ENCODE data around the gene ZNF280B. TPM values are rescaled to one million over a fixed set of nuclear protein-coding genes. Genes with fewer than 3 reads are reported as not detected.
A peak's percentile ranks its signal among the peaks of the same experiment; 100 is the strongest.

ZNF280B gene
- total and polyA plus RNA-seq, 2 experiments from 2014 or later: 5.5 to 6.7 TPM

DNA sequence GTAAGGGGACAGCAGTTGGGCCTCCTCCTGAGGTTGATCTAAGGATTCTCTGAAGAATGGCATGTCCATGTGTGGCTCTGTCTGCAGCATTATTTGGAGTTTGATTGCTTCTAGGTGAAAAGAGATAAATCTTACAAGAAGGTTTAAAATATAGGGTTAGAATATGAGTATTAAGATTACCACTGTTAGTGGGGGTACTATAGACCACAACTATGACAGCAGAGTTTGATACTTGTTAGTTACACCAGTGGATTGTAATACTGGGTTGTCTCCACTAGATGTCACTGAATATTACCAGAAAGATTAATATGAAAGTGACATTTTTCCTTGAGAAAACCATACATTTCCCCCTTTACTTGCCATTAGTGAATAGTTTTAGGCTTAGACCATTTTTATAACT lies 47.9 kb downstream of the ZNF280B start:
- H3K4me2 ChIP-seq: no peak overlapping the region
- Mint-ChIP-seq H3K27ac (no peak overlapping the region), H3K4me1 (no peaks in the 10 kb centered on the region; the same call in 2 of the 3 replicates), H3K36me3 (ENCODE audit: low read depth) (peaks cover 26% of the 10 kb centered on the region), H3K4me3 (no peak overlapping the region), H3K27me3 (ENCODE audit: insufficient read depth, low read depth, poor library complexity) (peaks cover 85% of the 10 kb centered on the region), H3K9me3 (peaks cover 51% of the 10 kb centered on the region)
- H3K36me3 ChIP-seq (ENCODE audit: insufficient read depth): no peaks in the 10 kb centered on the region
- no peak overlapping the region for H3K4me3 ChIP-seq
- H3K4me1 ChIP-seq (ENCODE audit: insufficient read depth): no peaks in the 10 kb centered on the region
- DNase-seq (ENCODE audit: low spot score) (peak; percentile 47), ATAC-seq (no peak)
- TF ChIP-seq, protein P1, sequence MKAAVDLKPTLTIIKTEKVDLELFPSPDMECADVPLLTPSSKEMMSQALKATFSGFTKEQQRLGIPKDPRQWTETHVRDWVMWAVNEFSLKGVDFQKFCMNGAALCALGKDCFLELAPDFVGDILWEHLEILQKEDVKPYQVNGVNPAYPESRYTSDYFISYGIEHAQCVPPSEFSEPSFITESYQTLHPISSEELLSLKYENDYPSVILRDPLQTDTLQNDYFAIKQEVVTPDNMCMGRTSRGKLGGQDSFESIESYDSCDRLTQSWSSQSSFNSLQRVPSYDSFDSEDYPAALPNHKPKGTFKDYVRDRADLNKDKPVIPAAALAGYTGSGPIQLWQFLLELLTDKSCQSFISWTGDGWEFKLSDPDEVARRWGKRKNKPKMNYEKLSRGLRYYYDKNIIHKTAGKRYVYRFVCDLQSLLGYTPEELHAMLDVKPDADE (IDR thresholded peaks at IDR 0.05): no peak
- TF ChIP-seq, protein P2, sequence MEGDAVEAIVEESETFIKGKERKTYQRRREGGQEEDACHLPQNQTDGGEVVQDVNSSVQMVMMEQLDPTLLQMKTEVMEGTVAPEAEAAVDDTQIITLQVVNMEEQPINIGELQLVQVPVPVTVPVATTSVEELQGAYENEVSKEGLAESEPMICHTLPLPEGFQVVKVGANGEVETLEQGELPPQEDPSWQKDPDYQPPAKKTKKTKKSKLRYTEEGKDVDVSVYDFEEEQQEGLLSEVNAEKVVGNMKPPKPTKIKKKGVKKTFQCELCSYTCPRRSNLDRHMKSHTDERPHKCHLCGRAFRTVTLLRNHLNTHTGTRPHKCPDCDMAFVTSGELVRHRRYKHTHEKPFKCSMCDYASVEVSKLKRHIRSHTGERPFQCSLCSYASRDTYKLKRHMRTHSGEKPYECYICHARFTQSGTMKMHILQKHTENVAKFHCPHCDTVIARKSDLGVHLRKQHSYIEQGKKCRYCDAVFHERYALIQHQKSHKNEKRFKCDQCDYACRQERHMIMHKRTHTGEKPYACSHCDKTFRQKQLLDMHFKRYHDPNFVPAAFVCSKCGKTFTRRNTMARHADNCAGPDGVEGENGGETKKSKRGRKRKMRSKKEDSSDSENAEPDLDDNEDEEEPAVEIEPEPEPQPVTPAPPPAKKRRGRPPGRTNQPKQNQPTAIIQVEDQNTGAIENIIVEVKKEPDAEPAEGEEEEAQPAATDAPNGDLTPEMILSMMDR (conservative IDR thresholded peaks at IDR 0.05; ENCODE audit: low read depth in 2 of 2): peak in 1 of 2 experiments; percentile 62; a peak in 3 of 4 replicates
- H3K27me3 ChIP-seq (ENCODE audit: insufficient read depth): peaks cover 100% of the 10 kb centered on the region
- H3K27ac ChIP-seq (ENCODE audit: low read depth): no peak overlapping the region
- H3K79me2 ChIP-seq (replicated peaks; ENCODE audit: insufficient read depth): no peaks in the 10 kb centered on the region
- H2AFZ ChIP-seq: no peak overlapping the region
- no peaks in the 10 kb centered on the region for H3F3A ChIP-seq (replicated peaks; ENCODE audit: low read depth)
- no peaks in the 10 kb centered on the region for H3K9me2 ChIP-seq (ENCODE audit: insufficient read depth)
- H4K20me1 ChIP-seq (replicated peaks; ENCODE audit: insufficient read depth): 0 out of 2 replicates have a peak, but pooled peaks cover 2% of the 10 kb centered on the region

DNA sequence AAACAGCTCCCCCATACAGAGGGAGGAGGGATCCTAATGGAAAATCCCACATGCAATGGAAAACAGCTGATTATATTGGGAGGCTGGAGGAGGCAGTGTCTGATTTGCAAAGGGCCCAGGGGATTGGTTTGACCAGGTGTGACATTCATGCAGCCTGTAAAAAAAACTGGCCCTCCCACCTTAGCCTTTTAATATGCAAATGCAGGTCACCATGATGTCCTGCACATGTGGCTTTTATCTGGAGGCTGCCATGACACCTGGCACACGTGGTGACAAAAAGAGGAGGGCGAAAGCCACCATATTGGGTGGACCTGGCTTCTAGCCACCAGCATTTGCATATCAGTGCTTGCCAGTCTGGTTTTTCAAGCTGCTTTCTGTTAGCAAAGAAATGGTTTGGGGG lies 48.5 kb downstream of the ZNF280B start:
- peaks cover 26% of the 10 kb centered on the region for H3K36me3 Mint-ChIP-seq (ENCODE audit: low read depth)
- Histone ChIP-seq H3K27ac (ENCODE audit: low read depth) (no peak overlapping the region), H3K4me2 (no peak overlapping the region), H4K20me1 (replicated peaks; ENCODE audit: insufficient read depth) (0 out of 2 replicates have a peak, but pooled peaks cover 2% of the 10 kb centered on the region), H2AFZ (no peak overlapping the region), H3F3A (replicated peaks; ENCODE audit: low read depth) (no peaks in the 10 kb centered on the region), H3K36me3 (ENCODE audit: insufficient read depth) (no peaks in the 10 kb centered on the region), H3K9me2 (ENCODE audit: insufficient read depth) (no peaks in the 10 kb centered on the region), H3K4me3 (no peak overlapping the region), H3K79me2 (replicated peaks; ENCODE audit: insufficient read depth) (no peaks in the 10 kb centered on the region), H3K4me1 (ENCODE audit: insufficient read depth) (no peaks in the 10 kb centered on the region), H3K27me3 (ENCODE audit: insufficient read depth) (peaks cover 100% of the 10 kb centered on the region)
- H3K27me3 Mint-ChIP-seq (ENCODE audit: insufficient read depth, low read depth, poor library complexity): peaks cover 88% of the 10 kb centered on the region
- no peak for DNase-seq (ENCODE audit: low spot score)
- H3K27ac Mint-ChIP-seq: no peak overlapping the region
- no peak overlapping the region for H3K4me3 Mint-ChIP-seq
- H3K4me1 Mint-ChIP-seq: no peaks in the 10 kb centered on the region; the same call in 2 of the 3 replicates
- H3K9me3 Mint-ChIP-seq: peaks cover 57% of the 10 kb centered on the region
- no peak for TF ChIP-seq NANOG (IDR thresholded peaks at IDR 0.05; ENCODE audit: borderline replicate concordance)
- no peak for ATAC-seq

DNA sequence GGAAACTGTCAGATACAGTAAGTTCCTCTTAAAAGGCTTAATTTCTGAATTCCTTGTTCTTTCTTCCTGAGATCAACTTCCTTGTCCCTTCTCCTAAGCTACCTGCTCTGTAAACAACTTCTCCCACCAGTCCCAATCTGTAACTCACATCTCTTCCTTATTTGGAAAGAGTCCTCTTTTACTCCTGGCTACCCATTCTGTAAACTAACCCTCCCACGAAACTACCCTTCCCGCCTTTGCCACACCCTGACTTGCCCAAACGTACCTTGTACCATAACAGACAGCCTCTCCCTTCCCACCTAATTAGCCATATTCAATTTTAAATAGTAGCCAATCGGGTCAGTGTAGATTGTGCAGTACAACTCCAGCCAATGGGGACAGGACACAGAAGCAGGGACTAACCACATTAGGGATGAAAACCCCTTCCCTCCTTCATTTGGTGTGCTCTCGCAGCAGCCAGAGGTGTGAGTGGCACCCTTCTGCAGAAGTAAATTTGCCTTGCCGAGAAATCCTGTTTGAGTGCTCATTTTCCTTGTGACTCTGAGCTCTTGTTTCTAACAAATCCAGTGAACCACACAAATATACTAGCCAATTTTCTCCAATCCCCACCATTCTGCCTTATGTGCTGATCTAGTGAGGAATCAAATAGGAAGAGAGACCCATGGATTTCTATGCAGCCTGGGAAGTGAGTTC lies 49.5 kb downstream of the ZNF280B start:
- no peaks in the 10 kb centered on the region for H3K36me3 ChIP-seq (ENCODE audit: insufficient read depth)
- no peak overlapping the region for H3K4me3 ChIP-seq
- Mint-ChIP-seq H3K4me1 (no peaks in the 10 kb centered on the region; the same call in 2 of the 3 replicates), H3K4me3 (no peak overlapping the region), H3K27ac (no peak overlapping the region), H3K9me3 (peaks cover 67% of the 10 kb centered on the region), H3K36me3 (ENCODE audit: low read depth) (peaks cover 30% of the 10 kb centered on the region), H3K27me3 (ENCODE audit: insufficient read depth, low read depth, poor library complexity) (peaks cover 96% of the 10 kb centered on the region)
- peak; percentile 5 for DNase-seq (ENCODE audit: low spot score)
- H3F3A ChIP-seq (replicated peaks; ENCODE audit: low read depth): no peaks in the 10 kb centered on the region
- H3K4me1 ChIP-seq (ENCODE audit: insufficient read depth): no peaks in the 10 kb centered on the region
- H3K27ac ChIP-seq (ENCODE audit: low read depth): no peak overlapping the region
- H2AFZ ChIP-seq: no peak overlapping the region
- H3K4me2 ChIP-seq: no peak overlapping the region
- no peaks in the 10 kb centered on the region for H3K9me2 ChIP-seq (ENCODE audit: insufficient read depth)
- no peaks in the 10 kb centered on the region for H3K79me2 ChIP-seq (replicated peaks; ENCODE audit: insufficient read depth)
- ATAC-seq: no peak
- H3K27me3 ChIP-seq (ENCODE audit: insufficient read depth): peaks cover 100% of the 10 kb centered on the region
- 0 out of 2 replicates have a peak, but pooled peaks cover 2% of the 10 kb centered on the region for H4K20me1 ChIP-seq (replicated peaks; ENCODE audit: insufficient read depth)
- TF ChIP-seq ZNF114 (CRISPR knock-in tag; IDR thresholded peaks at IDR 0.05) (no peak), JUNB (IDR thresholded peaks at IDR 0.05; ENCODE audit: unreplicated experiment) (no peak), CREB1 (CRISPR knock-in tag; IDR thresholded peaks at IDR 0.05; ENCODE audit: low read depth) (no peak), NANOG (IDR thresholded peaks at IDR 0.05; ENCODE audit: borderline replicate concordance) (no peak), STAT1 (IDR thresholded peaks at IDR 0.05; ENCODE audit: unreplicated experiment) (no peak), EZH2phosphoT487 (IDR thresholded peaks at IDR 0.05; ENCODE audit: unreplicated experiment) (no peak), POLR2AphosphoS5 (IDR thresholded peaks at IDR 0.05; ENCODE audit: low read depth) (no peak)
- TF ChIP-seq, protein P2 (conservative IDR thresholded peaks at IDR 0.05; ENCODE audit: low read depth in 2 of 2): no peak
- TF ChIP-seq, protein P3, sequence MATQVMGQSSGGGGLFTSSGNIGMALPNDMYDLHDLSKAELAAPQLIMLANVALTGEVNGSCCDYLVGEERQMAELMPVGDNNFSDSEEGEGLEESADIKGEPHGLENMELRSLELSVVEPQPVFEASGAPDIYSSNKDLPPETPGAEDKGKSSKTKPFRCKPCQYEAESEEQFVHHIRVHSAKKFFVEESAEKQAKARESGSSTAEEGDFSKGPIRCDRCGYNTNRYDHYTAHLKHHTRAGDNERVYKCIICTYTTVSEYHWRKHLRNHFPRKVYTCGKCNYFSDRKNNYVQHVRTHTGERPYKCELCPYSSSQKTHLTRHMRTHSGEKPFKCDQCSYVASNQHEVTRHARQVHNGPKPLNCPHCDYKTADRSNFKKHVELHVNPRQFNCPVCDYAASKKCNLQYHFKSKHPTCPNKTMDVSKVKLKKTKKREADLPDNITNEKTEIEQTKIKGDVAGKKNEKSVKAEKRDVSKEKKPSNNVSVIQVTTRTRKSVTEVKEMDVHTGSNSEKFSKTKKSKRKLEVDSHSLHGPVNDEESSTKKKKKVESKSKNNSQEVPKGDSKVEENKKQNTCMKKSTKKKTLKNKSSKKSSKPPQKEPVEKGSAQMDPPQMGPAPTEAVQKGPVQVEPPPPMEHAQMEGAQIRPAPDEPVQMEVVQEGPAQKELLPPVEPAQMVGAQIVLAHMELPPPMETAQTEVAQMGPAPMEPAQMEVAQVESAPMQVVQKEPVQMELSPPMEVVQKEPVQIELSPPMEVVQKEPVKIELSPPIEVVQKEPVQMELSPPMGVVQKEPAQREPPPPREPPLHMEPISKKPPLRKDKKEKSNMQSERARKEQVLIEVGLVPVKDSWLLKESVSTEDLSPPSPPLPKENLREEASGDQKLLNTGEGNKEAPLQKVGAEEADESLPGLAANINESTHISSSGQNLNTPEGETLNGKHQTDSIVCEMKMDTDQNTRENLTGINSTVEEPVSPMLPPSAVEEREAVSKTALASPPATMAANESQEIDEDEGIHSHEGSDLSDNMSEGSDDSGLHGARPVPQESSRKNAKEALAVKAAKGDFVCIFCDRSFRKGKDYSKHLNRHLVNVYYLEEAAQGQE (IDR thresholded peaks at IDR 0.05; ENCODE audit: unreplicated experiment): no peak

Measured in GM23338 (cell line).